ENCODE data around the gene TERT.
"Not testable (repeated sequence)": the region's sequence is repeated elsewhere in the genome, so short reads cannot be mapped to it uniquely, and the experiment has no call there.

TERT gene

GRCh38 chr5:1294835-1295649 lies at the start of gene TERT:
Gene TERT, minus strand, starts transcription at chr5:1295068. Its CDS starts 79 bp downstream, at chr5:1294989.
- no peak for DNase-seq (ENCODE audit: low read depth)
- no peak for TF ChIP-seq CTCF (IDR thresholded peaks at IDR 0.05; ENCODE audit: control insufficient read depth, insufficient read depth, low read depth, low read length, missing control alignments)
- no peak within 1 kb of the TSS for H3K4me3 ChIP-seq (ENCODE audit: control insufficient read depth, low read depth, low read length)

- H3K4me3 ChIP-seq (ENCODE audit: control insufficient read depth, low read depth, low read length) = peak overlapping the region; percentile 64
- TF ChIP-seq CTCF (IDR thresholded peaks at IDR 0.05; ENCODE audit: control insufficient read depth, insufficient read depth, low read depth, low read length, missing control alignments) = no peak
- no peak for DNase-seq (ENCODE audit: low read depth)
Observed at GRCh38 chr5:1343931-1344901, 49.3 kb upstream of the TERT start.

- no peak for TF ChIP-seq CTCF (IDR thresholded peaks at IDR 0.05; ENCODE audit: control insufficient read depth, insufficient read depth, low read depth, low read length, missing control alignments)
- no peak overlapping the region; the same call in 1 of the 2 replicates for H3K4me3 ChIP-seq (ENCODE audit: control insufficient read depth, low read depth, low read length)
- DNase-seq (ENCODE audit: low read depth) = no peak
Observed at GRCh38 chr5:1343315-1343751, 48.5 kb upstream of the TERT start.

- H3K4me3 ChIP-seq (ENCODE audit: control insufficient read depth, low read depth, low read length); DNase-seq (ENCODE audit: low read depth): not testable (repeated sequence)
Observed at GRCh38 chr5:1342711-1343110, 47.8 kb upstream of the TERT start.

GRCh38 chr5:1342268-1342667 lies 47.4 kb upstream of the TERT start:
- no peak for TF ChIP-seq CTCF (IDR thresholded peaks at IDR 0.05; ENCODE audit: control insufficient read depth, insufficient read depth, low read depth, low read length, missing control alignments)
- H3K4me3 ChIP-seq (ENCODE audit: control insufficient read depth, low read depth, low read length) = no peak overlapping the region
- no peak for DNase-seq (ENCODE audit: low read depth)

GRCh38 chr5:1341863-1342262 lies 47.0 kb upstream of the TERT start:
- TF ChIP-seq CTCF (IDR thresholded peaks at IDR 0.05; ENCODE audit: control insufficient read depth, insufficient read depth, low read depth, low read length, missing control alignments) = no peak
- no peak overlapping the region for H3K4me3 ChIP-seq (ENCODE audit: control insufficient read depth, low read depth, low read length)
- no peak for DNase-seq (ENCODE audit: low read depth)

- not testable (repeated sequence) for DNase-seq (ENCODE audit: low read depth)
Observed at GRCh38 chr5:1339818-1340210, 44.9 kb upstream of the TERT start.

GRCh38 chr5:1339139-1339817 lies 44.4 kb upstream of the TERT start:
- H3K4me3 ChIP-seq (ENCODE audit: control insufficient read depth, low read depth, low read length); DNase-seq (ENCODE audit: low read depth): not testable (repeated sequence)

More at GRCh38 chr5:1339818-1340210, 44.9 kb upstream of the TERT start:
- H3K4me3 ChIP-seq (ENCODE audit: control insufficient read depth, low read depth, low read length) = not testable (repeated sequence)

All from AG09309 (cell line).